ELF-1 (cell line): ENCODE measurements around the gene PDGFC.

ENCODE experiments used
- DNase-seq: peaks from one replicate; pipeline ENCODE4 v3.0.0-alpha.2; 2016; ENCODE audit warnings: low read depth, low spot score

The PDGFC gene

DNA sequence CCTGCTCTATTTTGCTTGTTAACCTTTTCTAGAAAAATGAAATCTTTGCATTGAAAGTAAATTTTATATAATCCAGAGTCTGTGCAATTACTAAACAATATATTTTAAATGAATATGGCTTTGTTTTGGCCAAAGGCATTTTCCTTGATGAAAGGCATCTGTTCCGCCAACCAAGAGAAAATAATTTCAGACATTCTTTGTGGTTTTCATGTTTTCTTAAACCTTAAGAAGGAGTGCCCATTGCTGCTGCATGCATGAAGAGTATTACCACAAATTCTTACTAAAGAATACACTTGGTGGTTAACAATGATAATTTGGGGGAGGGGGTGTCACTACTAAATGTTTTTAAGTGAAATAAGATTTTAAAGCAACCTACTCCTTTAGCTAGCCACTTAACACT lies 2.7 kb upstream of the PDGFC start:
- no peak for DNase-seq

- no peak for DNase-seq
These were observed 898 bp upstream of the PDGFC start for GRCh38 chr4:156972379-156973015.

GRCh38 chr4:156971165-156971675 lies 379 bp downstream of the PDGFC start:
- no peak for DNase-seq

DNA sequence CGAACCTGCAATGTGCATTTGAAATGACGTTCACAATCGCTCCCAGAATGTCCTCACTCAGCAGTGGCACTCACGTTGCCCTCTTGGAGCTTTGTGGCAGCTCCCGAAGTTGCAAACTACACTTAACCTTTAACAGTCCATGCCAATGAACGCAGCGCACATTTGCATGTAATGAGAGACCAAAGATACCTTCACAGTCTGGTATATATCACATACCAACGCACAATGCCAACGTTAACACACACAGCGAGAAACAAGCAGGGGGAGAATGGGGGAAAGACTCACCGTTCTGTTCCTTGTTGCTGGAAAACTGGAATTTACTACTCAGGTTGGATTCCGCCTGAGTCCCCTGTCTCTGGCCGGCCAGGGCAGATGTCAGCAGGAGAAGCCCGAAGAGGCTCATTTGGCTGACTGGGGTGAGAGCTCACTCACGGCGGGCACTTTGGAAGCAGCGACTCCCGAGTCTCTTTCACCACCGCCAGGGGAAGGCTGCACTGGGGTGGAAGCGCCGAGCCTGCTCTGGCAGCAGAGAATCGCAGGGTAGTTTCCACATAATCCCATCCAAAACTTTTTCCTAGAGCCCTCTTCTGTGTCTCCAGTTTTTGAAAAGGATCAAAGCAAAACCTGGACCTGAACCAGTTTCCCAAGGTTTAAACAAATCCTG lies 966 bp downstream of the PDGFC start:
- peak; percentile 78 for DNase-seq

DNA sequence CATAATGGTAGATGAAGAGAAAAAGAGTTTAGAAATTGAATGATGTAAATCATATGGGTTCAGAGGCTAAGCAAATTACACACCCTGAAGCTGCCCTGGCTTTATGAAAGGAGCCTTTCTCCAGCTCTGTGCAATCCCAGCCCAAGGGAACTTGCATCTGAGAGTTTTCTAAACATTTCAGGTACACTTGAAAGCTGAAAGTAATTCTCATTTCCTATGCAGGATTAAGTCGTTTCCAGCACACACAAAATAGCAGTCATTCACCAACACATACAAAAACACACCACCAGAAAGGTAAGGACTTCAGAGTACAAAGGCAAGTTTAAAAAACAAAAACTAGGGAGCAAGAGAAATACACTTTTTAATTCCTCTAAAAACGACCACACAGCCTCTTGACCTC lies 1.7 kb downstream of the PDGFC start:
- DNase-seq: no peak

DNA sequence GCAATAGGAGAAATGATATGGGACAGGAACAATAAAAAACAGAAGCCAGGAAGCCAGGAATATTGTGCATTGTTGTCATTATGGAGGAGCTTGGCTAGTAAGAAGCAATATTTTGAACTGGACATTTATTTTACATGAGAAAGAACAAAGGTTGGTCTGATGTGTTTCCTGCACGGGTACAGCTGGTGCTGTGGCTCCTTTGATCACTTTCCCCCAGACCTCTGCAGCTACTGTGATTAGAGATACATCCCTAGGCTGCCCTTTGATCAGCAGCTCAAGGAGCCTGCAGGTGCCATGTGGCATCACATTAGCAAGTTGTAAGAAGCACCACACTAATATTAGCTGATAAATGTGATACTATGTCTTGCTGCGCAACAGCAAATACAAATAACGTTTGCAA lies 2.5 kb downstream of the PDGFC start:
- no peak for DNase-seq

DNA sequence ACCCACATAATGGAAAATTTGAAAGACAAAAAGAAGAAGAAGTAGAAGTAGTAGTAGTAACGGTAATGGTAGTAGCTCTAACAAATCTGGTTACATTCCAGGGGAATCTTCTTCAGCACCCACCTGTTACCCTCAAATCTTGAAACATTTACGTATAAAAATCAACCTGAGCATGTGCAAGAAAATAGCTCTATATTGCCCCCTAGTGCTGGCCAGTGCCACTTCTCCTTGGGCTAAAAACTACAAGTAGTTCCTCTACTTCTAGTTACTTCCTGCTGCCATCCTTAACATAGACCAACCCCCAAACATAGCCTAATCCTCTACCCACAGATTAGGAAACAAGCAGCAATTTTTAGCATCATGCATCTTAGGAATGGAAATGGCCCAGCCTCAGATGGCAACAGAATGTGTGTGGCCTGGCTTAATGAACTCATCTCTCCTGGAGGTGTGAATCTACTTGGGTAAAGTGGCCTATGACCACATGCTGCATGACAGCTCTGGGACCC lies 3.1 kb downstream of the PDGFC start:
- peak; percentile 61 for DNase-seq

- DNase-seq: no peak
These were observed 4.8 kb downstream of the PDGFC start for GRCh38 chr4:156966836-156967235.

DNA sequence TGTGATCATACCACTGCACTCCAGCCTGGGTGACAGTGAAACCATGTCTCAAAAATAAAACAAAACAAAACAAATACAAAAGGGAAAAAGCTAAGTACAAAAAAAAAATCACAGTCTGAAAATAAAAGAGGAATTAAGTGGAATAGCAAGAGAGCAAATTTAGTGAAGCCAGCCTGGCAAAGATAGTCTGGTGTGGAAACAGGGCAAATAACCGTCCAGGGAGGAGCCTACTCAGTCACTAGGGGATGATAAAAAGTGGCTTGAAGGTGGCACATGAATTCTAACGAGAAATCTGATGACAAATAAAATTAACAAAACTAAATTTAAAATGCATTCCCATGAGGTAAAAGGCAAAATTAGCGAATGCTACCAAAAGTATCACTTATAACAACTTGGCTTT lies 8.2 kb downstream of the PDGFC start:
- no peak for DNase-seq

DNA sequence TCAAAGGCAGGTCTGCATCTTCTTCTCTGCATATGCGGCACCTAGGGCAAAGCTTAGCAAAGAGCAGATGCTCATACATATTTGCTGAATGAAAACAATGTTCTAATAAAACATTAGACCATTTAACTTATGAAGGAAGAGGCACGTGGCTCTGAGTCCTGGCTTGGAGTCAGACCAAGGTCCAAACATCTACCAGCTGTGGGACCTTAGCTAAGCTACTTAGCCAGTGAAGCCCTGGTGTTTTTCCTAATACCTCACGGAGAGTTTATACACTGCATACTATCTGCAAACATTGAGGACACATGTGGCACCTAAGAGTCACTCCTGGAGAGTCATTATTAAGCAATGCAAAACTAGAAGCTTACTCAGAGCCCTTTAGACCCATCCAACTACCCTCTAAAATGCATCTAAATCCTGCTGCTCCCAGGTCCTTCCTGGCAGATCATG lies 9.0 kb downstream of the PDGFC start:
- DNase-seq: no peak

- DNase-seq: no peak
These were observed 9.6 kb downstream of the PDGFC start for GRCh38 chr4:156962058-156962358.

- DNase-seq: no peak
These were observed 10.2 kb downstream of the PDGFC start for GRCh38 chr4:156961196-156962057.

GRCh38 chr4:156959298-156959702 lies 12.3 kb downstream of the PDGFC start:
- no peak for DNase-seq

GRCh38 chr4:156958276-156959074 lies 13.1 kb downstream of the PDGFC start:
- no peak for DNase-seq

DNA sequence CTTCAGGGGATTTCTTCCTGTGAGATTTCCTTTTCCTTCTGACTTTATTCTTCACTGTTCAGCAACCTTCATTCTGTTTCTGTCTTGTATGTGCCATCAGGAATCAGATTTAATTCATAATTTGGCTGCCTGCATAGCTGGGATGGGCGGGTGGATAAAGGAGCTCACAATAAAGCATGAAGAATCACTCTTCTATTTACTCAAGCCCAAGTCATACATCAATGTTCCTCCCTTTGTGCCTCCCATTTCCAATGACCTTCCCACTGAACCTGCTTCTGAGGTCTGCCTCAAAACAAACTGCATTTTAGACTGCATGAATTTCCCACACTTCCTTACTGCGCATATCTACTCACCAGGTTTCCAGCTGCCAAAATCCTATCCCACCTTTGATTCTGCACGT lies 14.0 kb downstream of the PDGFC start:
- DNase-seq: no peak

GRCh38 chr4:156956826-156957368 lies 14.7 kb downstream of the PDGFC start:
- DNase-seq: no peak

DNA sequence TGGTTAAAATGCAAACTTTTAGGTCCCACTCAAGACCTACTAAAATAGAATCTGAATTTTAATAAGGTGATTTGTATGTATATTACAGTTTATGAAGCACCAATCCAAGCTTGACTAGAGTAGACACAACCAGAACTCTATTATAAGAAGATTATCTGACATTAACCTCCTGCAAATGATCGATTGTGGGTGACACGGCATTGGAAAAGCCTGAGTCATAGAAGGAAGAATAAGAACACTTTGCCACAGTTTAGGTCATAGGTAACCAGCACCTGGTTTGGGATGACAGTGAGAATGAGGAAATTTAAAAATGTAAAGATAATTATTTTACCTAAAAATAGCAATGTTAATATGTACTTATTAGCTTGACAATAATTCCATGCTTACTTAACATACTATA lies 15.2 kb downstream of the PDGFC start:
- no peak for DNase-seq

- no peak for DNase-seq
These were observed 17.0 kb downstream of the PDGFC start for GRCh38 chr4:156954587-156954986.

DNA sequence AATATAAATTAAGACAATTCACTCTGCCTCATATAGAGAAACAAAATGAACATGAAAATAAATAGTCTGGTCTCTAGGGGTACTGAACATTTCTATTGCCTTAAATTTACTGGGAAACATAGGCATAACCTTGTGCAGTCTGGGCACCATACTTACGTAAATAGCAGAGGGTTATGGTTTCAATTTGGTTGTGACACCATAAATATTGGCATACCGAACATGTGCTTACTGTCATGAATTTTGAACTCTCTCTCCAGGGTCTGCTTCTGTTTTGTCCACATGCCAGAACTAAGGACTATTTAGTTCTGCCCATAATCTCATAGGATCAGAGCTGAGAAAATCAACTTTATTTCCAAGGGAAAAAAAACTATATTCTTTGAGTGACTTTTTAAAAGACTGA lies 17.6 kb downstream of the PDGFC start:
- no peak for DNase-seq

DNA sequence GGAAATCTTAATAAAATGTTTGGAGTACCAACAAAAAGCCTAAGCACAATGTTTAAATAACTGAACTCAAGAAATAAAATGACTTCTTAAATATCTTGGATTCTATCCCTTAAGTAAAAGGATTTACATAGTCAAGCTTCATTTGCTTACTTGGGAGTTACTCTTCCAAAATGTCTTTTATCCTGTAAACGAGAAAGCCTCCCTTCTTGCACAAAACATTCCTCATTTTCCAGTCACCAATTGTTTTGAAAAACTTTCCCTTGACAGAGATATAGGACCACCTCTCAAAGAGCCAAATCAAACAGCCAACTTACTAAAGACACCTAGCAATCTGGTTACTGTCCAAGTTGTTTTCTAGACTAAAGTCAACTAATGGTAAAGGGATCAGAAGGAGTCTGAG lies 18.6 kb downstream of the PDGFC start:
- DNase-seq: no peak

GRCh38 chr4:156952078-156952759 lies 19.4 kb downstream of the PDGFC start:
- DNase-seq: no peak
